NCI-H1105 (cell line): Measurements from ENCODE around the gene LYPD3.

Source experiments
- DNase-seq: peaks from one replicate; lab custom pipeline; 2025; lab: John Stamatoyannopoulos, UW

The LYPD3 gene

GRCh38 chr19:43430976-43431375 is 34.4 kb downstream of the LYPD3 start:
- DNase-seq: no peak

DNA sequence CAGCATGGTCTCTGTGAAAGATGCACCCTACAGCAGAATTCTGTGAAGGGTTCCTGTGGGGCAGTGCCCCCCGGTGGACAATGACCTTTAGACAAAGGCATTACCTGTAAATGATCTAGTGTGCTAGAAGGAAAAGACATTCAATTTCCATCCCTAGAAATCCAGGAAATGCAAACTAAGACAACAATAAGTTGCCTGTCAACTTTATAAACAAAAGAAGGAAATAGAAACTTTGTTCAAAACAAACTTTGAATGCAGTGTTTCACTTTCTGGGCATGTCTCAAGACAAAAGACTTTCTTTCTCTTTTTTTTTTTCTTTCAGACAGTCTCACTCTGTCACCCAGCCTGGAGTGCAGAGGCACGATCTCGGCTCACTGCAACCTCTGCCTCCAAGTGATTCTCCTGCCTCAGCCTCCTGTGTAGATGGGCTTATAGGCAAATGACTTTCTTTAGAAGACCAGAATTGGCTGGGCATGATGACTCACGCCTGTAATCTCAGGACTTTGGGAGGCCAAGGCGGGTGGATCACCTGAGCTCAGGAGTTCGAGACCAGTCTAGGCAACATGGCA is 35.2 kb downstream of the LYPD3 start:
- no peak for DNase-seq

GRCh38 chr19:43429395-43429794 is 36.0 kb downstream of the LYPD3 start:
- DNase-seq: no peak

- DNase-seq: peak; percentile 50
These were observed 39.6 kb downstream of the LYPD3 start for GRCh38 chr19:43425567-43426392.

GRCh38 chr19:43423779-43424178 is 41.6 kb downstream of the LYPD3 start:
- no peak for DNase-seq

DNA sequence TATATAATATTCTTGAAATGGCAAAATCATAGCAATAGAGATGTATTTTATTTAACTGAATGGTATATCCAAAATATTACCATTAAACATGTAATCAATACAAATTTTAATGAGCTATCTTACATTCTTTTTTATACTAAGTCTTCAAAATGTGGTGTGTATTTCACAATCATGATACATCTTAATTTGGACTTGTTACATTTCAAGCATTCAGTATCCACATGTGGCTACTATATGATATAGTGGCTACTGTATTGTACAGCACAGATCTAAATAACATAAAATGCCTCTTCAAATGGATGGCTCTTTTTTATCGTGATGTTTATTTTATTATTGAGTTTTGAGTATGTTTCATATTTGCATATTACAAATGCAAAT is 42.7 kb downstream of the LYPD3 start:
- DNase-seq: no peak

DNA sequence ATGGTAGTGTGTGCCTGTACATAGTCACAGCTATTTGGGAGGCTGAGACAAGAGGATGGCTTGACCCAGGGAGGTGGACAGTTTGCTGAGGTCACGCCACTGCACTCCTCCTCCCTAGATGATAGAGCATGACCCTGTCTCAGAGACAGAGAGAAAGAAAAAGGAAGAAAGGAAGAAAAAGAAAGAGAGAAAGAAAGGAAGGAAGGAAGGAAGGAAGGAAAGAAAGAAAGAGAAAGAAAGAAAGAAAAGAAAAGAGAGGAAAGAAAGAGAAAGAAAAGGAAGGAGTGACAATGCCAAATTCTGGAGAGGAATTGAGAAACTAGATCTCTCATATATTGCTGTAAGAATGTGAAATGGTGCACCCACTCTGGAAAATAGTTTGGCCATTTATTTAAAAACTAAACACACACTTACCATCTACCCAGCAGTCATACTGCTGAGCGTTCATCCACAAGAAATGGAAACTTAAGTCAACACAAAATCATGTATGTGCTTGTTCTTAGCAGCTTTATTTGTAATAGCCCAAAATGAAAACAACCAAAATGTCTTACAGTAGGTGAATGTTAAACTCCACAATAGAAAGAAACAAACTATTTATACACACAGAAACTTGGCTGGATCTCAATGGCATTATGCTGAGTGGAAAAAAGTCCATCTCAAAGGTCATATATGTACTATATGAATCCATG is 43.3 kb downstream of the LYPD3 start:
- DNase-seq: no peak

DNA sequence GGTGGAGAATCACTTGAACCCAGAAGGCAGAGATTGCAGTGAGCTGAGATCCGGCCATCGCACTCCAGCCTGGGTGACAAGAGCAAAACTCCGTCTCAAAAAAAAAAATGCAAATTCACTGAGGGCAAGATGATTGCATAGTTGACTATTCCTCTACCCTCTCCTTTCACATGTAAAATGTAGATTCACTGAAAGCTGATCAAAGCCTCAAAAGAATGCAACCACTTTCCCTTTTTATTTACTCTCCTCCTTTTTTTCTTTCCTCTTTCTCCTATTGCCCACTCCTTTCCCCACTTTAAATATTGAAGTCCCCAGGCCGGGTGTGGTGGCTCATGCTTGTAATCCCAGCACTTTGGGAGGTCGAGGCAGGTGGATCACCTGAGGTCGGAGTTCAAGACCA is 44.5 kb downstream of the LYPD3 start:
- no peak for DNase-seq

- DNase-seq: no peak
These were observed 48.3 kb downstream of the LYPD3 start for GRCh38 chr19:43416951-43417623.

DNA sequence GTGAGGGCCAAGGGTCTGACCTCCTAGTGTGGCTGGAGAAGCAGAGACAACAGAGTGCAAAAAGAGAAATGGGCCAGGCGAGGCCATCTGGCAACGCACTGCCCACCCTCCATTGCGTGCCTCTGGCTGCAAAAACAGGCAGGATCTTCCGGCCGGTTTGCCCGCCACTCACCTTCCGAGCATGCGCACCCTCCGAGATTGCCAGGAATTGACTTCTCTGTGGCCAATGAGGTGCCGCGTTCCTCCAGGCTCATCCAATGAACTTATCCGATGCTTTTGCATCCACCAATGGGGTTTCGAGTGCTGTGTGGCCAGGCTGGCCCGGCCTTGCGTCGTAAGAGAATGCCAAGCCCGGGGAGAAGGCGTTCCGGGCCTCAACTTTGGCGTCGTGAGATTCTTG is 50.9 kb downstream of the LYPD3 start, which contains the start of gene TEX101:
Gene TEX101 (plus strand): TSS at position 337 of the 400 bp plus-strand sequence. CDS start 1,030 bp downstream, outside the sequence.
- no peak for DNase-seq

DNA sequence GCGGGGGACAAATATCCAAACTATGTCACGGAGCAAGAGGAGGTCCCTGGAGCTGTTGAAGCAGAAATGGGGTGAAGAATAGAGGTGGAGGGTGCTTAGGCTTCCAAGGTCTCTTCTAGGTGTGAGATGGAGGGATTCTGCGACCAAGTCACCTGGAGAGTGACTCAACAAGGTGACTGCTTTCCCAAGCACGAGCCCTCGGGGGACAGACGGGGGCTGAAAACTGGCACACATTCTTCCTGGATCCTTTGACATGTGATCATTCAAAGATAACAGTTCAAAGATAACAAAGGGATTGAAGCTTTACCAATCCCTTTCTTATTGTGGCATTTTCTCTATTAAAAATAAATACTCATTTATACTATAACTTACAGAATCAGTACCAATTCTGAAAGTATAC is 53.0 kb downstream of the LYPD3 start:
- DNase-seq: no peak
